Upper lobe of left lung (tissue), 4 donors: ENCODE data around the gene EYA3.

ENCODE experiments used
- CTCF ChIP-seq, 6 experiments: fragments of 450-650 bp in 4 of 6; fragments of 200-600 bp in 2 of 6; sonication (generic) in 2 of 6; IDR thresholded peaks; one replicate each; pipeline ENCODE4 v1.5.1; 2016 to 2019; ENCODE audit warnings: antibody characterized with exemption in 6 of 6
- EP300 ChIP-seq, 4 donors: sonication (generic); formaldehyde crosslinking; IDR thresholded peaks; one replicate each; pipeline ENCODE4 v1.5.1; 2017; ENCODE audit warnings: antibody characterized with exemption in 4 of 4, control low read depth in 2 of 4
- POLR2A ChIP-seq, 4 donors: fragments of 450-650 bp; IDR thresholded peaks; one replicate each; pipeline ENCODE4 v1.5.1; 2016 to 2017; ENCODE audit warnings: antibody characterized with exemption in 4 of 4, mild to moderate bottlenecking in 2 of 4

DNA sequence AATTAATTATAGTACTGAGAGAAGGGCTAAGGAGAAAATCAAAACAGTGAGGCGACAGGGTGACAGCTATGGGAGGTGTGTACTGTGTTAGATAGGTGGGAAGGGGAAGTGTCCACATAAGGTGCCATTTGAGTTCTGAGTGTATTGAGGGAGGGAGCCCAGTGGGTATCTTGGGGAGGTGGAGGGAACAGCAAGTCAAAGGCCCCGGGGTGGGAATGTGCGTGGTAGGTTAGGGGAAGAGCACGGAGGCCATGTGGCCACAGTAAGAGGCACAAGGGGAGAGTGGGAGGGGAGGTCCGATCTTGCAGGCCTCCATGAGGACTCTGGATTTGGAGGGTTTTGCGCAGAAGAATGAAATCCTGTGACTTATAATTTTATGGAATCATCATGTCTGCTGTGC is 131.6 kb downstream of the EYA3 start:
- TF ChIP-seq EP300 (IDR thresholded peaks at IDR 0.05) (no peak), CTCF (IDR thresholded peaks at IDR 0.05) (no peak), POLR2A (IDR thresholded peaks at IDR 0.05) (no peak)
